Keratinocyte (primary cell): ENCODE results near the gene PJA1.

Source experiments
- CTCF ChIP-seq, 3 experiments: IDR thresholded peaks in 1 of 3; conservative IDR thresholded peaks in 1 of 3; optimal IDR thresholded peaks in 1 of 3; 2 replicates in 2 of 3; 3 replicates in 1 of 3; pipeline versions ENCODE3 to v1.5.1; 2011; ENCODE audit warnings: low read length in 3 of 3, mild to moderate bottlenecking in 3 of 3, moderate library complexity in 2 of 3, control low read depth in 1 of 3, inconsistent platforms in 1 of 3; ENCODE audit not compliant: insufficient read depth in 2 of 3; ENCODE audit errors: extremely low read depth in 1 of 3
- EZH2 ChIP-seq: IDR thresholded peaks from one replicate; pipeline ENCODE4 v1.6.1; 2012; ENCODE audit warnings: inconsistent platforms, mild to moderate bottlenecking, low read length, moderate library complexity

GRCh38 chrX:69161371-69161770 lies 3.9 kb downstream of the PJA1 start:
- TF ChIP-seq CTCF (optimal IDR thresholded peaks at IDR 0.05 in 1 of 3, IDR thresholded peaks at IDR 0.05 in 1 of 3, conservative IDR thresholded peaks at IDR 0.05 in 1 of 3; ENCODE audit: extremely low read depth in 1 of 3, insufficient read depth in 2 of 3, low read length in 3 of 3) (no peak), EZH2 (no peak)
